ENCODE results near the gene POLR2E.

Gene POLR2E

DNA sequence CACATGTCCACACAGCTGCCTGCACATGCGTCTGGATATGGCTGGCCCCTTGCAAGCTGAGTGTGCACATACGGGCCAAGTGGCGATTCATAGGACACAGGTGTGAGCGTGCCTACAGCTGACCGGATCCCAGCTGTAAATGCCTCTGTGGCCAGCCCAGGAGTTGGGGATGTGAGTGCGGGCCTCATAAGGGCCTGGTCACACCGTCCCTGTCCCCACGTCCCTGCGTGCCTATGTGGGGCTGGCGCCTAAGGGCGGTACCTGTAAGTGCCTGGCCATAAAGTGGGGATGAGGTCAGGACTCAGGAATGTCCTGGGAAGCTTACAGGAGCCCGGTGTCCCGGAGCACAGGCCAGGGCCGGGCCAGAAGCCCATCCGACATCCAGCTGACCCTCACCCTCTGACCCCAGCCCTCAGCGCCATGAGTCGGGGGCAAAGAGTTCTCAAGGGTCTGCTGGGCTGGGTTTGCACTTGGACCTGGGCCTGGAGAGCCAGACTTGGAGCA lies 29.5 kb downstream of the POLR2E start:
- DNase-seq (ENCODE audit: low read depth in 2 of 2): no peak

DNA sequence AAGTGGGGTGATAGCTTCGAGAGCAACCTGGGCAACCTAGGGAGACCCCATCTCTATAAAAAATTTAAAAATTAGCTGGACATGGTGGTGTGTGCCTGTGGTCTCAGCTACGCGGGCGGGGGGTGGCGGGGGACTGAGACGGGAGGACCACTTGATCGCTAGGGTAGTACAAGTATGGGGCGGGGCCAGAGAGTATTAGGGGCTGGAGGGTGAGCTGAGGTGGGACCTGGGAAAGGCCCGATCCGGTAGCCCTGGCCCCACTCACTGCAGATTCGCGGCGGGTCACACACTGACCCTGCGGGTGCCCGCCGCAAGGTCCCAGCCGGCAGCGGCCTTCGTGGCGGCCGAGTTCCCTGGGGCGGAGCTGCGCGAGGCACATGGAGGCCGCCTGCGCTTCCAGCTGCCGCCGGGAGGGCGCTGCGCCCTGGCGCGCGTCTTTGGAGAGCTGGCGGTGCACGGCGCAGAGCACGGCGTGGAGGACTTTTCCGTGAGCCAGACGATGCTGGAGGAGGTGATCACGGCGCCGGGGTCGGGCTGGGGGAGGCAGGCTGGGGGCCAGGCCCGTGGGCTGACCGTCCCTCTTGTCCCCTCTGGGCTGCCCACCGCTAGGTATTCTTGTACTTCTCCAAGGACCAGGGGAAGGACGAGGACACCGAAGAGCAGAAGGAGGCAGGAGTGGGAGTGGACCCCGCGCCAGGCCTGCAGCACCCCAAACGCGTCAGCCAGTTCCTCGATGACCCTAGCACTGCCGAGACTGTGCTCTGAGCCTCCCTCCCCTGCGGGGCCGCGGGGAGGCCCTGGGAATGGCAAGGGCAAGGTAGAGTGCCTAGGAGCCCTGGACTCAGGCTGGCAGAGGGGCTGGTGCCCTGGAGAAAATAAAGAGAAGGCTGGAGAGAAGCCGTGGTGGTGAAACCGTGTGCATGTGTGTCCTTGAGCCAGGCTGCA lies 30.2 kb downstream of the POLR2E start:
- peak; percentile 58 to 63 for DNase-seq (ENCODE audit: low read depth in 2 of 2)

DNA sequence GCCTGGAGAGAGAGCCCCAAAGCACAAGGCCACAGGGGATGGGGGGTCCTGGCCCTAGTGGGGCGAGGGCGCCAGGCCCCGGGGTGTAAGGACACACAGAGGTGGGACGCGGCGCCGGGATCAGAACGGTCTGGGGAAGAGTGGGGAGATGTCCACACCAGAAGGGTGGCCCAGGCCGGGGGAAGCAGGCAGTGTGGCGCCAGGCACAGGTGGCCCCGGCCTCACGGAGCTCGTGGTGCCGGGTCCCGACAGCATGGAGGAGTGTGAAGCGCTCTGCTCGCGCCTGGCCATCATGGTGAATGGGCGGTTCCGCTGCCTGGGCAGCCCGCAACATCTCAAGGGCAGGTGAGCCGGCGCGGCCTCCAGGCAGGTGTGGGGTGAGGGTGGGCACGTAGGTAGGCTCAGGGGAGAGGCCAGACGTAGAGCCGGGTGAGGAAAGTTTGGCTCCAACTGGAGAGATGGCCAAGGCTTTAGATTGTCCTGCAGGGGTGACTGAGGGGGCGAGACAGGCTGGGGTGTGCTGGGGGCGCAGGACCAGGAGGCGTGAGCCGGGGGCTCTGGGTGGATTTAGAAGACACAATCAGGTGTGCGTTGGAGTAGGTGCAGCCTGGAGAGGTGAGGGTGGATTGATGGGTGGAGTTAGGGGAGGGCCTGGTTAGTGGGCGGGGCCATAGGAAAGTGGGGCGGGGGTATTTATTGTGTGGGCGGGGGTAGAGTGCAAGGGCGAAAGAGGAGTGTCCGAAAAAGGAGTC lies 31.1 kb downstream of the POLR2E start:
- no peak for DNase-seq (ENCODE audit: low read depth in 2 of 2)

DNA sequence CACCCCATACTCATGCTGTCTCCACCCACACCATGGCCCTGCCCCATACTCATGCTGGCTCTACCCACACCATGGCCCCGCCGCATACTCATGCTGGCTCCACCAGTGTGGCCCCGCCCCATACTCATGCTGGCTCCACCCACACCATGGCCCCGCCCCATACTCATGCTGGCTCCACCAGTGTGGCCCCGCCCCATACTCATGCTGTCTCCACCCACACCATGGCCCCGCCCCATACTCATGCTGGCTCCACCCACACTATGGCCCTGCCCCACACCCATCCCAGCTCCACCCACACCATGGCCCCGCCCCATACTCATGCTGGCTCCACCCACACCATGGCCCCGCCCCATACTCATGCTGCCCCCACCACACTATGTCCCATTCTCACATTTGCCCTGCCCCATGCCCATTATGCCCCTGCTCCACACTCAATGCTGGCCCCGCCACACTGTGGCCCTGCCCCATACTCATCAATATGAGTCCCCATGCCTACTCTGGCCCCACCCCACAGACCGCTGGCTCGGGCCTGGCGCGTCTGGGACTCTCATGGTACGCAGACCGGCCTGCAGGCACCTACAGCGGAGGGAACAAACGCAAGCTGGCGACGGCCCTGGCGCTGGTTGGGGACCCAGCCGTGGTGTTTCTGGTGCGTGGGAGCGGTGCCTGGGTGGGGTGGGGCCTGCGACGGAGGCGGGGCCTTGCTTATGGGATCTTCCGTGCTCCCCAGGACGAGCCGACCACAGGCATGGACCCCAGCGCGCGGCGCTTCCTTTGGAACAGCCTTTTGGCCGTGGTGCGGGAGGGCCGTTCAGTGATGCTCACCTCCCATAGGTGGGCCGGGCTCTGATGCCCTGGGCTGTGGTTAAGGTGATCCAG lies 31.9 kb downstream of the POLR2E start:
- DNase-seq (ENCODE audit: low read depth in 2 of 2): no peak

DNA sequence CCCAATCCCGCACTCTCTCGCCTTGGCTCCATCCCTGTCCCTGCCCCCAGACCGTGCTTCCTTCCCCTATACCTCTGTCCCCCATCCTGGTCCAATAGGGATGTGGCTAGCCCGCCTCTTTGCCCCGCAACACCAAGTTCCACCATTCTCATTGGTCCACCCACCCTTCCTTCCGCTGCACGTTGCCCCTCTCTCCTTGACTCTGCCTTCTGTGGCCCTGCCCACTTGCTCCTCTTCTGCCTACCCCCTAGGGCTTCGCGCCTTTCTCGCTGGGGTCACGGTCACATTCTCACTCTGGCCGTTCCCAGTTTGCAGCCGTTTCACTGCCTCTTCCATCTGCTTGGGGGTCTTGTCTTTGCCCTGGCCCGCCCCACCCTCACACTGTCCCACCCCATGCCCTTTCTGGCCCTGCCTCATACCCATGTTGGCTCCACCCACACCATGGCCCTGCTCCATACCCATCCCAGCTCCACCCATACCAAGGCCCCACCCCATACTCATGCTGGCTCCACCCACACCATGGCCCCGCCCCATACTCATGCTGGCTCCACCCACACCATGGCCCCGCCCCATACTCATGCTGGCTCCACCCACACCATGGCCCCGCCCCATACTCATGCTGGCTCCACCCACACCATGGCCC lies 32.7 kb downstream of the POLR2E start:
- no peak for DNase-seq (ENCODE audit: low read depth in 2 of 2)

DNA sequence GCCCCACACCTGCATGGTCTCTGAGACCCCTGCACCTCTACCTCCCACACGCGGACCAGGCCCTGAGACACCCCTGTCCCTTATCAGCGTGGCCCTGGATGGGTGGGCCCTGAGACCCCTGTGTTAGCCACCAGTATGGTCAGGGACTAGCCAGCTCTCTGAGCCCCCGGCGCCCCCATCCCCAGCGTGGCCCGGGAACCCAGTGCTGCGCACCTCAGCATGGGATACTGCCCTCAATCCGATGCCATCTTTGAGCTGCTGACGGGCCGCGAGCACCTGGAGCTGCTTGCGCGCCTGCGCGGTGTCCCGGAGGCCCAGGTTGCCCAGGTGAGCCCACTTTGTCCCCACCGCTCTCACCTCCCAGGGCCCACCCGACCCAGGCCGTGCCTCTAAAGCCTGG lies 33.2 kb downstream of the POLR2E start:
- no peak for DNase-seq (ENCODE audit: low read depth in 2 of 2)

DNA sequence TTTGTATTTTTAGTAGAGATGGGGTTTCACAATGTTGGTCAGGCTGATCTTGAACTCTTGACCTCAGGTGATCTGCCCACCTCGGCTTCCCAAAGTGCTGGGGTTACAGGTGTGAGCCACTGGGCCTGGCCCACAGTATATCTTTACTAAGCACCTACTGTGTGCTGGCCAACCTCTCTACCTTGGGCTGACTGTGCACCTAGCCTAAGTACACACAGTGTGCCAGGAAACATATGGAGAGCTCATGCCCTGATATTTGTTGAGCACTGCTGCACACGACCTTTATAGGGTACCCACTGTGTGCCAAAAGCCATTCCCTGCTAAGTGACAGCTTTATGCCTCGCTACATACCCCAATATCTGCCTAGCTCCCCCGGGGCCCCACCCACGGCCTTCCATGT lies 34.5 kb downstream of the POLR2E start:
- DNase-seq (ENCODE audit: low read depth in 2 of 2): no peak

DNA sequence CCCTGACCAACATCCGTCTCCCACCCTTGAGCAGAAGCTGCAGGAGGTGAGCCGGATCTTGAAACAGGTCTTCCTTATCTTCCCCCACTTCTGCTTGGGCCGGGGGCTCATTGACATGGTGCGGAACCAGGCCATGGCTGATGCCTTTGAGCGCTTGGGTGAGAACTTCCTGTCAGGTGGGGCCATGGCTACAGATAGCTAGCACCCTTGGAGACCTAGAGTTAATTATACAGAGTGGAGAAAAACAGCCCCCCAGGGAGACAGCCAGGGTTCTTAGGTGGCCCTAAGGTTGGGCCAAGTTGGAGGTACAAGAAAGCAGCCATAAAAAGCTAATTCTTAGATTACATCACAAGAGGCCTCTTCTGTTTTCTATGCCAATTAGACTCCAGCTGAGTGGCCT lies 37.1 kb downstream of the POLR2E start:
- no peak for DNase-seq (ENCODE audit: low read depth in 2 of 2)

DNA sequence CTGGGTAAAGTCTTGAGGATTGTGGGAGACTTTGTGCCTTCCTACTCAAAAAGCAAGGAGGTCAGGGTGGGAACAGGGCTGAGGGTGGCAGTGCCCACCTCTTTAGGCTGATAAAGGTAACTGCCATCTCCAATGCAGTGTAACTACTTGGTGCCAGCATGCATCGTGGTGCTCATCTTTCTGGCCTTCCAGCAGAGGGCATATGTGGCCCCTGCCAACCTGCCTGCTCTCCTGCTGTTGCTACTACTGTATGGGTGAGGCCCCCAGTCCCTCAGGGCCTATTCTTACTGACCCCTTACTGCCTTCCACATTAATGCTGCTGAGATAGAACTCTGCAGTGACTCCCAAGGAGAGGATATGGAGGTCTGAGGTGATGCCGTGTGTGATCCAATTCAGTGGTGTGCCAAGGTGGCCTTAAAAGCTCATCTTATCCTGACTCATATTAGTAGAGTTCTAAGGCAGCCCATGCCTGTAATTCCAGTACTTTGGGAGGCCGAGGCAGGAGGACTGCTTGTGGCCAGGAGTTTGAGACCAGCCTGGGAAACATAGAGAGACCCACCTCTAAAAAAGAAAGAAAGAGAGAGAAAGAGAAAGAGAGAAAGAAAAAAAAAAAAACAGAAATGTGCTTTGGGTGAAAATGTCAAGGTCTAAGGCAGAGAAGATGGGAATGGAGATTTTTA lies 37.9 kb downstream of the POLR2E start:
- no peak for DNase-seq (ENCODE audit: low read depth in 2 of 2)

DNA sequence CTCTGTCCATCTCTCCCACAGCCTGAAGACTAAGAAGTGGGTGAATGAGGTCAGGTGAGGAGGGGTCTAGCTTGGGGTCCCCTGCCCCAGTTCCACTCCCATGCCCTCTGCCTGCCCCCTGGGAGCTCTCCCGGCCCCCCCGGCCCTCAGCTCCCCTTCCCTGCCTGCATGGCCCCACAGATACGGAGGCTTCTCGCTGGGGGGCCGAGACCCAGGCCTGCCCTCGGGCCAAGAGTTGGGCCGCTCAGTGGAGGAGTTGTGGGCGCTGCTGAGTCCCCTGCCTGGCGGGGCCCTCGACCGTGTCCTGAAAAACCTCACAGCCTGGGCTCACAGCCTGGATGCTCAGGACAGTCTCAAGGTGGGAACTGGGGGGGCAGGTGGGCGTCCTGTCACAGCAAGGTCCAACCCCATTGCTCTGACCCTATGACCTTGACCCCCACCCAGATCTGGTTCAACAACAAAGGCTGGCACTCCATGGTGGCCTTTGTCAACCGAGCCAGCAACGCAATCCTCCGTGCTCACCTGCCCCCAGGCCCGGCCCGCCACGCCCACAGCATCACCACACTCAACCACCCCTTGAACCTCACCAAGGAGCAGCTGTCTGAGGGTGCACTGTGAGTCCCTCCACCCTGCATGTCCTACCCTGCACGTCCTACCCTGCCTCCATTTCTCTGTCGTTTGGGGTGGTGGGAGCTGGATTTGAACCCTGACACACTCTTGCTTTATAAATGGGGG lies 39.1 kb downstream of the POLR2E start:
- no peak for DNase-seq (ENCODE audit: low read depth in 2 of 2)

DNA sequence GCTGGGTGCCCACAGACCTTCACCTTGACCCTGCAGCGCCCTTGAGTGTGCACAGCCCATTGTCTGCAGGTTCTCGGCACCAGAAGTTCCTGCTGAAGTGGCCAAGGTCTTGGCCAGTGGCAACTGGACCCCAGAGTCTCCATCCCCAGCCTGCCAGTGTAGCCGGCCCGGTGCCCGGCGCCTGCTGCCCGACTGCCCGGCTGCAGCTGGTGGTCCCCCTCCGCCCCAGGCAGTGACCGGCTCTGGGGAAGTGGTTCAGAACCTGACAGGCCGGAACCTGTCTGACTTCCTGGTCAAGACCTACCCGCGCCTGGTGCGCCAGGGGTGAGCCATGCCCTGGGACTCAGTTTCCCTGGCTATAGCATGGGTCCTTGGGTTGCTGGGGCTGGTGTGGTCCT lies 40.1 kb downstream of the POLR2E start:
- no peak for DNase-seq (ENCODE audit: low read depth in 2 of 2)

DNA sequence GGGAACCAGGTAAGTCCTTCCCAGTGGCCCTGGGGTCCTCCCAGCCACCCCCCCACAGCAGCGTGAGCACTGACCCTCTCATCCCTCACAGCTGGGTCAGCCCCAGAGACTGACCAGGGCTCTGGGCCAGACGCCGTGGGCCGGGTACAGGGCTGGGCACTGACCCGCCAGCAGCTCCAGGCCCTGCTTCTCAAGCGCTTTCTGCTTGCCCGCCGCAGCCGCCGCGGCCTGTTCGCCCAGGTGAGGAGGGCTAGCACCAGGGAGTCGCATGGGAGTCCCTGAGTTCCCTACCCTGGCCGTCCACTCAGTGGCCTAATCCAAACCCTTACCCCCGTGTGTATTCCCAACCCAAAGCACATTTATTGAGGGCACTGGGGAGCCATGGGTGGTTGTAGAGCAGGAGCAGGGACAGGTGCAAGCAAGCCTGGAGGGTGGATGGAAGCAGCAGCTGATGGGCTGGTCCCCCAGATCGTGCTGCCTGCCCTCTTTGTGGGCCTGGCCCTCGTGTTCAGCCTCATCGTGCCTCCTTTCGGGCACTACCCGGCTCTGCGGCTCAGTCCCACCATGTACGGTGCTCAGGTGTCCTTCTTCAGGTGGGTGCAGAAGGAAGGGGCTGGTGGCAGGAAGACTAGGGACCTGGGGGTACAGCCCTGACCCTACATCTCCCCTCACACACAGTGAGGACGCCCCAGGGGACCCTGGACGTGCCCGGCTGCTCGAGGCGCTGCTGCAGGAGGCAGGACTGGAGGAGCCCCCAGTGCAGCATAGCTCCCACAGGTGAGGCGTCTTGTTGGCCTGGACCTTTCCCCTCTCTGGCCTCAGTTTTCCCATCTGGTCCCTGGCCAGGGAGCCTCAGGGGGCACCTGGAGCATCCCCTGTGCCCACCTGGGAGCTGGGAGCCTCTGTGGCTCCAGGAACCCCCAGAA lies 40.8 kb downstream of the POLR2E start:
- no peak for DNase-seq (ENCODE audit: low read depth in 2 of 2)

DNA sequence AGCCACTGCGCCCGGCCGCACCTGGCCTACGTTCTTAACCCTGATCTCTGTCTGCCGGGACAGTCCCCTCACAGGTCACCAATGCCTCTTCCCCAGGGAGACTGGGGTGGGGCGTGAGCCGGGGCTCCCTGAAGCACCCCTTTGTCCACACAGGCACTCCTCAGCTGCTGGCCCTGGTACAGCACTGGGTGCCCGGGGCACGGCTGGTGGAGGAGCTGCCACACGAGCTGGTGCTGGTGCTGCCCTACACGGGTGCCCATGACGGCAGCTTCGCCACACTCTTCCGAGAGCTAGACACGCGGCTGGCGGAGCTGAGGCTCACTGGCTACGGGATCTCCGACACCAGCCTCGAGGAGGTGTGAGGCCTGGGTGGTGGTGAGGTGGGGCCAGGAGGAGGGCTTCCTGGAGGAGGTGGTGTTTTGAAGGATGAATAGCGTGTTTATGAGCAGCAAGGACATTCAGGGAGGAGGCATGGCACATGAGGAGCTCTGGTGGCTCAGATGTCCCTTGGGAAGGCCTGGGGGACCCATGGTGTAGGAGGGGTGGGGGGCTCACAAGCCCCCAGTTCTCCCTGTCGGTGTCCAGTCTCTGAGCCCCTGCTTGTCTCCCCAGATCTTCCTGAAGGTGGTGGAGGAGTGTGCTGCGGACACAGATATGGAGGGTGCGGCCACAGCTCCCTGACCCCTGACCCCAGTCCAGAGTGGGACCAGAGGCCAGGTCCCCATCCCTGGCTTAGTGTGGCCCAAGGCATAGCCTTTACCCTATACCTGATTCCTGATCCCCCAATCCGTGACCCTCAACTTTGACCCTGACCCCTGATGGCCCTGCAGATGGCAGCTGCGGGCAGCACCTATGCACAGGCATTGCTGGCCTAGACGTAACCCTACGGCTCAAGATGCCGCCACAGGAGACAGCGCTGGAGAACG lies 41.7 kb downstream of the POLR2E start:
- DNase-seq (ENCODE audit: low read depth in 2 of 2): no peak

DNA sequence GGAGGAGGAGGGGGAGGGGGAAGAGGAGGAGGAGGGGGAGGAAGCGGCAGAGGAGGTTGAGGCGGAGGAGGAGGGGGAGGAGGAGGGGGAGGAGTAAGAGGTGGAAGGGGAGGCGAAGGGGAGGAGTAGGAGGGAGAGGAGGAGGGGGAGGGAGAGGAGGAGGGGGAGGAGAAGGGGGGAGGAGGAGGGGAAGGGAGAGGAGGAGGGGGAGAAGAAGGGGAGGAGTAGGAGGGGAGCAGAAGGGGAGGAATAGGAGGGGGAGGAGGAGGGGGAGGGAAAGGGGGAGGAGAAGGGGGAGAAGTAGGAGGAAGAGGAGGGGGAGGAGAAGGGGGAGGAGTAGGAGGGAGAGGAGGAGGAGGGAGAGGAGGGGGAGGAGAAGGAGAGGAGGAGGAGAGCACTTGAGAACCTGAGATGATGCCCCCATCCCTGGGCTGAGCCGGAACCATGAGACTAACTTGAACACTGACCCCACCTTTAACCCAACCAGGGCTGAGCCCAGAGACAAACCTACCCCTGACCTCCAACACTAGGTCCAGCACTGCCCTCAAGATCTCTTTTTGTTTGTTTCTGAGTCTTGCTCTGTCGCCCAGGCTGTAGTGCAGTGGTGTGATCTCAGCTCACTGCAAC lies 42.7 kb downstream of the POLR2E start:
- DNase-seq (ENCODE audit: low read depth in 2 of 2): no peak

DNA sequence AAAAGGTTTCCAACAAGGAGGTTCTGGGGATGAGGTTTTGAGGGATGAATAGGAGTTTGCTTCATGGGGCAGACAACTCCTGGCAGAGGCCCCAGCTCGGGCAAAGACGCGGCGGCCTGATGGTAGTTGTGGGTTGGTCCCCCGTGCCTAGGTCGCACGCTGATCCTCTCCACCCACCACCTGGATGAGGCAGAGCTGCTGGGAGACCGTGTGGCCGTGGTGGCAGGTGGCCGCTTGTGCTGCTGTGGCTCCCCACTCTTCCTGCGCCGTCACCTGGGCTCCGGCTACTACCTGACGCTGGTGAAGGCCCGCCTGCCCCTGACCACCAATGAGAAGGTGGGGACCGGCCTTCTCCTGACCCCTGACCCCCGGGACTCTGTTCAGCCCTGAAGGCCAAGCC lies 43.4 kb downstream of the POLR2E start:
- no peak for DNase-seq (ENCODE audit: low read depth in 2 of 2)

DNA sequence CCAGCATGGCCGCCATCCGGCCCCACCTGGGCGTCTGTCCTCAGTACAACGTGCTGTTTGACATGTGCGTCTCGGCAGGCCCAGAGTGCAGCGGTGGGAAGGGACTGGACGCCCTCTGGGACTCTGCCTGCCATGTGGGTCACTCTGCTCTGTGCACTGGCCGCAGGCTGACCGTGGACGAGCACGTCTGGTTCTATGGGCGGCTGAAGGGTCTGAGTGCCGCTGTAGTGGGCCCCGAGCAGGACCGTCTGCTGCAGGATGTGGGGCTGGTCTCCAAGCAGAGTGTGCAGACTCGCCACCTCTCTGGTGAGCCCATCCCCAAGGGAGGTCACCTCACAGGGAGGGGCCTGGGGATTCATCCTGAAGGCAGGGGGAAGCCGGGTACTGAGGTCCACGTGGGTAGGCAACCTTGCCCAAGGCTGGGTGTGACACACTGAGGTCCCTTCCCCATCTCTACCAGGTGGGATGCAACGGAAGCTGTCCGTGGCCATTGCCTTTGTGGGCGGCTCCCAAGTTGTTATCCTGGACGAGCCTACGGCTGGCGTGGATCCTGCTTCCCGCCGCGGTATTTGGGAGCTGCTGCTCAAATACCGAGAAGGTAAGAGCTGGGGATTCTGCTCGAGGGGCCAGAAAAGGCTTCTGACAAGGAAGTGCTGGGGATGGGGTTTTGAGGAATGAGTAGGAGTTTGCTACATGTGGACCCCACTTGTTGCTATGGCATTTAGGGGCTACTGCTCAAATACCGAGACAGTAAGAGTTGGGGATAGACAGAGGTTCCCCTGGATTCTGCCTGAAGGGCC lies 44.0 kb downstream of the POLR2E start:
- DNase-seq (ENCODE audit: low read depth in 2 of 2): no peak

DNA sequence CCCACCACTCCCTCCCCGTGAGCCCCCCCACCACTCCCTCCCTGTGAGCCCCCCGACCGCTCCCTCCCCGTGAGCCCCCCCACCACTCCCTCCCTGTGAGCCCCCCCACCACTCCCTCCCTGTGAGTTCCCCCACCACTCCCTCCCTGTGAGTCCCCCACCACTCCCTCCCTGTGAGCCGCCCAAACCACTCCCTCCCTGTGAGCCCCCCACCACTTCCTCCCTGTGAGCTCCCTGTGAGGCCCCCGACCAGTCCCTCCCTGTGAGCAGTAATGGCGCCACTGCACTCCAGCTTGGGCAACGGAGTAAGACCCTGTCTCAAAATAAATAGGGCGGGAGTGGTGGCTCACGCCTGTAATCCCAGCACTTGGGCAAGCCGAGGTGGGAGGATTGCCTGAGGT lies 45.4 kb downstream of the POLR2E start:
- DNase-seq (ENCODE audit: low read depth in 2 of 2): no peak
